ENCODE measurements around the gene STIL.

- no peak for TF ChIP-seq EHMT2 (IDR thresholded peaks at IDR 0.05; ENCODE audit: low read depth)
- TF ChIP-seq CEBPB (IDR thresholded peaks at IDR 0.05): no peak
- TF ChIP-seq POLR2A (IDR thresholded peaks at IDR 0.05; ENCODE audit: low read length): no peak
- TF ChIP-seq CTCF (IDR thresholded peaks at IDR 0.05): no peak
- TF ChIP-seq MAX (IDR thresholded peaks at IDR 0.05): no peak
- no peak for TF ChIP-seq SMC3 (IDR thresholded peaks at IDR 0.05)
- no peak for TF ChIP-seq EP300 (IDR thresholded peaks at IDR 0.05)
- no peak for TF ChIP-seq ESRRA (IDR thresholded peaks at IDR 0.05; ENCODE audit: borderline replicate concordance, low read length)
Measured at GRCh38 chr1:47210666-47211065, 103.3 kb downstream of the STIL start.

Data from A549 (cell line).